Thoracic aorta (tissue), 2 donors: ENCODE results near the gene STK39. TPM values are rescaled to one million over a fixed set of nuclear protein-coding genes. Genes with fewer than 3 reads are reported as not detected.

Experiments used
- ATAC-seq: fragments of 150-250 bp; one replicate; pipeline ENCODE4 v1.8.0; 2017; ENCODE audit warnings: low read depth; ENCODE audit not compliant: insufficient number of reproducible peaks, low FRiP score
- DNase-seq: peaks from one replicate; pipeline ENCODE4 v3.0.0-alpha.2; 2020; ENCODE audit warnings: low spot score
- H3K27ac ChIP-seq, 2 donors: fragments of 200-600 bp; sonication (generic); 1 replicate in 1 of 2; 2 replicates in 1 of 2; pipeline ENCODE4 v1.5.1; 2016; ENCODE audit warnings: mild to moderate bottlenecking in 2 of 2, moderate library complexity in 2 of 2
- H3K27me3 ChIP-seq: fragments of 200-600 bp; sonication (generic); replicated peaks from 2 replicates; pipeline ENCODE4 v1.6.0; 2016; ENCODE audit warnings: mild to moderate bottlenecking; ENCODE audit not compliant: insufficient read depth
- H3K36me3 ChIP-seq: fragments of 200-600 bp; sonication (generic); one replicate; pipeline ENCODE4 v1.5.1; 2016
- H3K4me1 ChIP-seq, 2 donors: fragments of 200-600 bp; sonication (generic); 1 replicate in 1 of 2; 2 replicates in 1 of 2; pipeline versions ENCODE4 v1.5.1 to v1.6.0; 2016; ENCODE audit warnings: low read depth in 2 of 2, mild to moderate bottlenecking in 1 of 2; ENCODE audit not compliant: control insufficient read depth in 1 of 2
- H3K4me3 ChIP-seq: fragments of 200-600 bp; sonication (generic); 2 replicates; pipeline ENCODE4 v1.5.1; 2016; ENCODE audit warnings: mild to moderate bottlenecking
- H3K9me3 ChIP-seq: fragments of 200-600 bp; sonication (generic); 2 replicates; pipeline ENCODE4 v1.5.1; 2016
- CTCF ChIP-seq: fragments of 200-600 bp; sonication (generic); IDR thresholded peaks from one replicate; pipeline ENCODE4 v1.5.1; 2019; ENCODE audit warnings: antibody characterized with exemption
- total RNA-seq, 2 donors: library from RNA; depleted of rRNA; stranded (reverse); fragments of >200 nt; gene quantifications; one replicate each; pipeline versions ENCODE4 v1.1.0 to v1.2.3, GENCODE V29; 2016

STK39 gene
- total RNA-seq, 2 donors from 2014 or later, result 11.5 to 18.5 TPM

- H3K4me3 ChIP-seq, result no peak overlapping the region
- DNase-seq (no peak), ATAC-seq (no peak)
- H3K9me3 ChIP-seq, result no peaks in the 10 kb centered on the region
- no peak for TF ChIP-seq CTCF
- no peaks in the 10 kb centered on the region for H3K36me3 ChIP-seq
- no peaks in the 10 kb centered on the region for H3K27me3 ChIP-seq
- no peak overlapping the region for H3K27ac ChIP-seq
- peaks cover 4 to 11% of the 10 kb centered on the region in 2 donors for H3K4me1 ChIP-seq
Measured at GRCh38 chr2:167981945-167982344, 265.4 kb downstream of the STK39 start.

DNA sequence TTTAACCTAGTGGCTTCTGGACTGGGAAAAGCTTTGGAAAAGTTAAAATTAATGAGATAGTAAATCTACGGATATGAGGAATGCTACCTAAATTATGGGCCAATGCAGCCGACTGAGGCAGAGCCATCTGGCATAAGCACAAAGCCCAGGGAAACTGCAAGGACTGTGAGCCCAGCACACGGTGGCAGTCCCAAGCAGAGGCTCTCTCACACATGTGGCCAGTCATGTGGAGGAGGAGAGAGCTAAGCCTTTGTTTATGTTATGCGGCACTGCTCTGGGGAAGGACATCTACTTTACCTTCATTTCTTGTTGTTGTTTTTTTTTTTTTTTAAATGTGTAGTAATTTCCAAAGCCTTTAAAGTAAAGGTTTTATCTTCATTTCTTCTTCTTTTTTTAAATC lies 267.0 kb downstream of the STK39 start:
- DNase-seq, result no peak
- Histone ChIP-seq H3K4me1 (no peaks in the 10 kb centered on the region), H3K27ac (no peak overlapping the region), H3K36me3 (no peaks in the 10 kb centered on the region), H3K27me3 (no peaks in the 10 kb centered on the region), H3K4me3 (no peak overlapping the region), H3K9me3 (no peaks in the 10 kb centered on the region)
- no peak for TF ChIP-seq CTCF
- ATAC-seq, result no peak

DNA sequence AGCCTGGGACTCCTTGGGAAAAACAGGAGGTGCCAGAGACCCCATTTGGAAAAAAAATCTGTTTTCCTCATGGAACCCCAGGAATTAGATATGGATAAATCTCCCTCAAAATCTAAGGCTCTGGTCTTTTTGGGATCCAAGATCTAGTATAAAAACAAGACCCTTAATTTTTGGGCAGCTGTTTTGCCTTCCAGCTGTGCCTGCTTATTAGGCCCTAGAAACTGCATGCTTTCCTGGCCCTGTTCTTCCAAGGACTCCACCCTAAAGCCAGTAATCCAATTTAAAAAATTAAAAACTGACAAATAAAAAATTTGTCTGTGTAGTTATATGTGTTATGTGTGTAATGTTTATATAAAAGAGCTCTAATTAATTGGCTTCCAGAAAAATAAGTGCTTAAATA lies 274.6 kb downstream of the STK39 start:
- no peak overlapping the region for H3K27ac ChIP-seq
- no peak for TF ChIP-seq CTCF
- H3K27me3 ChIP-seq, result no peaks in the 10 kb centered on the region
- no peaks in the 10 kb centered on the region for H3K9me3 ChIP-seq
- H3K4me3 ChIP-seq, result no peak overlapping the region
- no peak for ATAC-seq
- DNase-seq, result no peak
- peaks cover 3% of the 10 kb centered on the region for H3K36me3 ChIP-seq
- H3K4me1 ChIP-seq, result no peaks in the 10 kb centered on the region

GRCh38 chr2:167972020-167972419 lies 275.4 kb downstream of the STK39 start:
- ATAC-seq (no peak), DNase-seq (no peak)
- TF ChIP-seq CTCF, result no peak
- no peaks in the 10 kb centered on the region for H3K9me3 ChIP-seq
- no peaks in the 10 kb centered on the region for H3K27me3 ChIP-seq
- H3K4me3 ChIP-seq, result no peak overlapping the region
- H3K27ac ChIP-seq, result no peak overlapping the region
- no peaks in the 10 kb centered on the region for H3K4me1 ChIP-seq
- peaks cover 3% of the 10 kb centered on the region for H3K36me3 ChIP-seq

DNA sequence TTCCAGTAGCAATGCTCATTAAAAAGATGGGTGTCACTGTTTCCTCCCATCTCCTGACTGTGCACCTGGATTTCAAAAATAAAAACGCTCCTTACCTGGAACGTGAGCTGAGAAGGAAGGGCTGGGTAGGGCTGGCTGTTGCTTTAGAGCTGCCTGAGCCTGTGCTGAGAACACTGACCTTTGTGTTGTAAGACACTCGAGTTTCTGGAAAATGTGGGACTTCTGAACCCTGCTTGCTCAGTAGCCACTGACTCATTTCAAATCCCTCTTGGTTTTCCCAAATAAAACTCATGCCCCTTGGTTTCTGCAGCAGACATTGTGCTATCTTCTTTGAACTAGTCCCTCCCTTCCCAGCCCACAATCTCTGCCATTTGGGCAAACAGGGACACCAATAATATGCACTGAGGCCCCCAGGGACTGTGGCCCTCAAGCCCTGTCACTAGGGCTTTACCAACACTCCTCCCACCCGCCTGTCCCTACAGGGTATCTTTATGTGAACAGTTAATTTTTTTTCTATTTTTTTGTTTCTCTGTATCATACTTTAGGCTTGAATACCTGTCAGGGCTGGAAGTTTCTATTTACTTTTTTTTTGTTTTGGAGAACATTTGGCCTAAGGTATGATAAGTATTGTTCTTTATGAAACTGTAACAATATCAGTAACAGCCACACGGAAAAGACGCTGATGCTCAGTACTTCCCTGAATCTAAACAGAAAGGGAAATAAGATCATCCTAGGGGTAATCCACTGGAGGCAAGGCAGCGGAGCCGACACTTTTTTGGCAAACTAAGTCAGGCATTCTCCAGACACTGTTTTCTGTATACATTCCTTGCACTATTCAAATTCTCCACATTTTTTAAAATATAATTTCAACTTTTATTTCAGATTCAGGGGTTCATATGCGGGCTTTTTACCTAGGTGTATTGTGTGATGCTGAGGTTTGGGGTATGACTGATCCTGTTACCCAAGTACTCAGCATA lies 280.2 kb downstream of the STK39 start:
- TF ChIP-seq CTCF, result no peak
- DNase-seq, result no peak
- no peak overlapping the region for H3K4me3 ChIP-seq
- no peaks in the 10 kb centered on the region for H3K27me3 ChIP-seq
- H3K9me3 ChIP-seq, result no peaks in the 10 kb centered on the region
- no peak overlapping the region for H3K27ac ChIP-seq
- peaks cover 3% of the 10 kb centered on the region for H3K36me3 ChIP-seq
- no peak for ATAC-seq
- no peaks in the 10 kb centered on the region for H3K4me1 ChIP-seq
